Caco-2 (cell line): ENCODE data around the gene KRTAP4-6. TPM values are rescaled to one million over a fixed set of nuclear protein-coding genes. Genes with fewer than 3 reads are reported as not detected.
"Not testable (repeated sequence)": the region's sequence is repeated elsewhere in the genome, so short reads cannot be mapped to it uniquely, and the experiment has no call there.

Source experiments
- BruUV-seq: library from RNA; stranded (reverse); fragments of 400-500 nt; replicated peaks from 2 replicates; lab custom pipeline; 2021; lab: Mats Ljungman, UMichigan
- CTCF ChIA-PET: fragments of 300-600 bp; sonication (Branson Sonifier 250); formaldehyde crosslinking; loops from one replicate; lab custom pipeline; 2022; ENCODE audit warnings: antibody characterized with exemption; lab: Charles Lee
- POLR2A ChIA-PET: fragments of 300-600 bp; sonication (Branson Sonifier 250); formaldehyde crosslinking; loops from one replicate; lab custom pipeline; 2022; ENCODE audit warnings: antibody characterized with exemption; lab: Charles Lee
- DNase-seq, 2 experiments: peaks; one replicate each; pipeline versions ENCODE4 v3.0.0 to v3.0.0-alpha.2; 2020 to 2022
- H3K27me3 ChIP-seq: replicated peaks from 2 replicates; pipeline ENCODE4 v1.6.0; 2011; ENCODE audit warnings: low read length; ENCODE audit not compliant: control insufficient read depth, insufficient read depth
- H3K36me3 ChIP-seq: 2 replicates; pipeline ENCODE4 v1.5.1; 2011; ENCODE audit warnings: low read length; ENCODE audit not compliant: control insufficient read depth, insufficient read depth
- H3K4me1 ChIP-seq: fragments of 250-450 bp; sonication (Bioruptor Pico); 2 replicates; pipeline ENCODE4 v1.5.1; 2020; ENCODE audit warnings: mild to moderate bottlenecking
- H3K4me3 ChIP-seq: 2 replicates; pipeline ENCODE4 v1.5.1; 2011; ENCODE audit warnings: low read depth, mild to moderate bottlenecking, control low read depth, low read length
- H3K9me3 ChIP-seq: fragments of 250-450 bp; sonication (Bioruptor Pico); 2 replicates; pipeline ENCODE4 v1.5.1; 2020; ENCODE audit warnings: mild to moderate bottlenecking, moderate library complexity
- H3K27ac Mint-ChIP-seq: one replicate; pipeline ENCODE4 v1.8.0; 2022; ENCODE audit warnings: mixed read lengths; ENCODE audit not compliant: unreplicated experiment
- H3K27me3 Mint-ChIP-seq: one replicate; pipeline ENCODE4 v1.8.0; 2022; ENCODE audit warnings: mixed read lengths; ENCODE audit not compliant: insufficient read depth, unreplicated experiment
- H3K36me3 Mint-ChIP-seq: one replicate; pipeline ENCODE4 v1.8.0; 2022; ENCODE audit warnings: mild to moderate bottlenecking, mixed read lengths; ENCODE audit not compliant: insufficient read depth, unreplicated experiment
- H3K4me1 Mint-ChIP-seq: one replicate; pipeline ENCODE4 v1.8.0; 2022; ENCODE audit warnings: low read depth, mixed read lengths; ENCODE audit not compliant: unreplicated experiment
- H3K4me3 Mint-ChIP-seq: one replicate; pipeline ENCODE4 v1.8.0; 2022; ENCODE audit warnings: mild to moderate bottlenecking, moderate library complexity, mixed read lengths; ENCODE audit not compliant: unreplicated experiment
- H3K9me3 Mint-ChIP-seq: one replicate; pipeline ENCODE4 v1.8.0; 2022; ENCODE audit warnings: mixed read lengths; ENCODE audit not compliant: unreplicated experiment
- CTCF ChIP-seq, 2 experiments: fragments of 200-600 bp in 1 of 2; IDR thresholded peaks; 1 replicate in 1 of 2; 2 replicates in 1 of 2; pipeline versions ENCODE4 v1.5.1 to v1.8.0; 2011 to 2022; ENCODE audit warnings: antibody characterized with exemption in 1 of 2, control low read depth in 1 of 2, inconsistent platforms in 1 of 2, low read depth in 1 of 2, low read length in 1 of 2, mild to moderate bottlenecking in 1 of 2, moderate library complexity in 1 of 2; ENCODE audit not compliant: insufficient read depth in 1 of 2, severe bottlenecking in 1 of 2, unreplicated experiment in 1 of 2
- intact Hi-C: fragments of 100-400 bp; cut with micrococcal nuclease; formaldehyde crosslinking; loops from one replicate; pipeline ENCODE4 v1.10.0; 2022; ENCODE audit not compliant: unreplicated experiment
- total RNA-seq: library from RNA; stranded (reverse); gene quantifications from 2 replicates; pipeline ENCODE4 v1.2.3, GENCODE V29; 2022

KRTAP4-6 gene
- total RNA-seq, 1 experiment from 2014 or later: not detected

GRCh38 chr17:41141361-41141760, 1.0 kb upstream of the KRTAP4-6 start:
- Mint-ChIP-seq H3K4me1 (no peaks in the 10 kb centered on the region), H3K36me3 (no peaks in the 10 kb centered on the region), H3K27me3 (no peaks in the 10 kb centered on the region), H3K4me3 (no peak overlapping the region), H3K9me3 (peaks cover 88% of the 10 kb centered on the region), H3K27ac (no peak overlapping the region)
- DNase-seq: no peak
- TF ChIP-seq CTCF (IDR thresholded peaks at IDR 0.05; ENCODE audit: insufficient read depth in 1 of 2, low read depth in 1 of 2, low read length in 1 of 2, severe bottlenecking in 1 of 2, unreplicated experiment in 1 of 2): no peak
- H3K4me1 ChIP-seq: no peaks in the 10 kb centered on the region
- BruUV-seq: no TSS peak
- H3K9me3 ChIP-seq: peaks cover 24% of the 10 kb centered on the region
- CTCF ChIA-PET: interaction anchor here (0.6 kb wide), 1 partner anchor 48 kb away, joined by 5 read pairs; no protein-coding TSS in a partner anchor
- no peak overlapping the region for H3K4me3 ChIP-seq
- no peaks in the 10 kb centered on the region for H3K36me3 ChIP-seq
- intact Hi-C loops: no loop called here
- POLR2A ChIA-PET: no interaction called here
- no peaks in the 10 kb centered on the region for H3K27me3 ChIP-seq

- H3K27me3 ChIP-seq, H3K27ac Mint-ChIP-seq, H3K4me1 Mint-ChIP-seq, H3K36me3 ChIP-seq, H3K4me1 ChIP-seq, intact Hi-C loops, H3K27me3 Mint-ChIP-seq, H3K36me3 Mint-ChIP-seq, BruUV-seq, H3K4me3 ChIP-seq, H3K4me3 Mint-ChIP-seq, POLR2A ChIA-PET, CTCF ChIA-PET, DNase-seq: not testable (repeated sequence)
- H3K9me3 Mint-ChIP-seq: peaks cover 87% of the 10 kb centered on the region
- peaks cover 24% of the 10 kb centered on the region for H3K9me3 ChIP-seq
These were observed 479 bp downstream of the KRTAP4-6 start for GRCh38 chr17:41139865-41140264.

GRCh38 chr17:41133880-41134735, 6.2 kb downstream of the KRTAP4-6 start:
- no peak for TF ChIP-seq CTCF (IDR thresholded peaks at IDR 0.05; ENCODE audit: insufficient read depth in 1 of 2, low read depth in 1 of 2, low read length in 1 of 2, severe bottlenecking in 1 of 2, unreplicated experiment in 1 of 2)
- Histone ChIP-seq H3K4me1 (no peaks in the 10 kb centered on the region), H3K27me3 (no peaks in the 10 kb centered on the region), H3K4me3 (no peak overlapping the region), H3K9me3 (no peaks in the 10 kb centered on the region), H3K36me3 (no peaks in the 10 kb centered on the region)
- no peak overlapping the region for H3K4me3 Mint-ChIP-seq
- peaks cover 46% of the 10 kb centered on the region for H3K9me3 Mint-ChIP-seq
- no peak overlapping the region for H3K27ac Mint-ChIP-seq
- BruUV-seq: no TSS peak
- ChIA-PET POLR2A (no interaction called here), CTCF (interaction anchor here (0.6 kb wide), 1 partner anchor 1313 kb away, joined by 3 read pairs; no protein-coding TSS in a partner anchor)
- no peaks in the 10 kb centered on the region for H3K4me1 Mint-ChIP-seq
- no peaks in the 10 kb centered on the region for H3K27me3 Mint-ChIP-seq
- H3K36me3 Mint-ChIP-seq: no peaks in the 10 kb centered on the region
- no peak for DNase-seq
- intact Hi-C loops: no loop called here
